Gastroesophageal sphincter (tissue), 4 donors: ENCODE measurements around the gene DMPK. TPM values are rescaled to one million over a fixed set of nuclear protein-coding genes. Genes with fewer than 3 reads are reported as not detected.

Source experiments
- ATAC-seq: fragments of 150-250 bp; one replicate; pipeline ENCODE4 v1.9.1; 2016; ENCODE audit warnings: mild to moderate bottlenecking, moderate library complexity
- H3K27ac ChIP-seq, 4 donors: fragments of 200-600 bp; sonication (generic) in 3 of 4; 1 replicate in 3 of 4; 2 replicates in 1 of 4; pipeline ENCODE4 v1.5.1; 2016 to 2019
- H3K27me3 ChIP-seq: fragments of 200-600 bp; sonication (generic); one replicate; pipeline ENCODE4 v1.5.1; 2019
- H3K36me3 ChIP-seq, 2 donors: fragments of 200-600 bp; sonication (generic); one replicate each; pipeline ENCODE4 v1.5.1; 2019; ENCODE audit warnings: control low read depth in 1 of 2
- H3K4me1 ChIP-seq, 3 donors: fragments of 200-600 bp; sonication (generic); 1 replicate in 2 of 3; 2 replicates in 1 of 3; pipeline ENCODE4 v1.5.1; 2016 to 2019; ENCODE audit warnings: control low read depth in 2 of 3
- H3K4me3 ChIP-seq, 2 donors: fragments of 200-600 bp; sonication (generic); one replicate each; pipeline ENCODE4 v1.5.1; 2019; ENCODE audit warnings: mild to moderate bottlenecking in 1 of 2, moderate library complexity in 1 of 2
- H3K9me3 ChIP-seq, 3 donors: fragments of 200-600 bp; sonication (generic); one replicate each; pipeline ENCODE4 v1.5.1; 2017 to 2019; ENCODE audit warnings: control low read depth in 2 of 3
- CTCF ChIP-seq, 4 experiments: fragments of 200-600 bp in 2 of 4; fragments of 450-650 bp in 2 of 4; sonication (generic) in 1 of 4; IDR thresholded peaks; one replicate each; pipeline ENCODE4 v1.5.1; 2017 to 2019; ENCODE audit warnings: antibody characterized with exemption in 4 of 4, mild to moderate bottlenecking in 2 of 4, moderate library complexity in 2 of 4
- EP300 ChIP-seq: sonication (generic); formaldehyde crosslinking; IDR thresholded peaks from one replicate; pipeline ENCODE4 v1.6.1; 2017; ENCODE audit warnings: antibody characterized with exemption, mild to moderate bottlenecking
- POLR2A ChIP-seq, 2 donors: fragments of 450-650 bp; IDR thresholded peaks; one replicate each; pipeline ENCODE4 v1.6.1; 2017; ENCODE audit warnings: antibody characterized with exemption in 2 of 2, mild to moderate bottlenecking in 2 of 2, moderate library complexity in 1 of 2
- POLR2AphosphoS5 ChIP-seq: sonication (generic); formaldehyde crosslinking; IDR thresholded peaks from one replicate; pipeline ENCODE4 v1.6.1; 2017; ENCODE audit warnings: antibody characterized with exemption
- WGBS, 2 donors: methylation state at CpG; one replicate each; pipeline ENCODE4 v1.1.5; 2018; ENCODE audit warnings: low coverage in 1 of 2; 5-methylcytosine and 5-hydroxymethylcytosine counted together
- total RNA-seq, 4 donors: library from RNA; depleted of rRNA; stranded (reverse); fragments of >200 nt; gene quantifications; one replicate each; pipeline ENCODE4 v1.1.0, GENCODE V29; 2016

Gene DMPK
- total RNA-seq, 4 donors from 2014 or later, result 223 to 464 (median 330) TPM

- no peak for ATAC-seq
- no peak overlapping the region for H3K4me3 ChIP-seq
- H3K27me3 ChIP-seq, result peaks cover 18% of the 10 kb centered on the region
- 60% methylated on average over 1 of the region's 6 CpGs; no CpG with 5 or more reads in 1 of the 2 donors for WGBS, 2 donors
- no peak overlapping the region for H3K27ac ChIP-seq
- no peak for TF ChIP-seq EP300
- TF ChIP-seq CTCF (IDR thresholded peaks at IDR 0.05), result no peak
- no peak for TF ChIP-seq POLR2AphosphoS5
- no peak for TF ChIP-seq POLR2A (IDR thresholded peaks at IDR 0.05)
- peaks cover 0 to 68% of the 10 kb centered on the region in 2 donors for H3K36me3 ChIP-seq
- no peaks in the 10 kb centered on the region for H3K9me3 ChIP-seq
- H3K4me1 ChIP-seq, result peaks cover 0 to 34% (median 17%) of the 10 kb centered on the region in 3 donors
Observed at GRCh38 chr19:45819769-45820168, 37.5 kb upstream of the DMPK start.

GRCh38 chr19:45817725-45818301, 35.5 kb upstream of the DMPK start:
- H3K9me3 ChIP-seq, result no peaks in the 10 kb centered on the region
- H3K4me1 ChIP-seq, result peaks cover 0 to 25% (median 13%) of the 10 kb centered on the region in 3 donors
- no peak overlapping the region for H3K27ac ChIP-seq
- peaks cover 33% of the 10 kb centered on the region for H3K27me3 ChIP-seq
- H3K36me3 ChIP-seq, result peaks cover 0 to 49% of the 10 kb centered on the region in 2 donors
- ATAC-seq, result no peak
- 100% methylated on average over 1 of the region's 19 CpGs; no CpG with 5 or more reads in 1 of the 2 donors for WGBS, 2 donors
- no peak for TF ChIP-seq POLR2AphosphoS5
- no peak for TF ChIP-seq CTCF (IDR thresholded peaks at IDR 0.05)
- no peak for TF ChIP-seq POLR2A (IDR thresholded peaks at IDR 0.05)
- no peak for TF ChIP-seq EP300
- H3K4me3 ChIP-seq, result no peak overlapping the region

GRCh38 chr19:45817010-45817724, 34.9 kb upstream of the DMPK start:
- peak overlapping the region in 1 of 4 donors; percentile 23 for H3K27ac ChIP-seq

GRCh38 chr19:45816236-45817009, 34.1 kb upstream of the DMPK start:
- no peaks in the 10 kb centered on the region for H3K9me3 ChIP-seq
- peaks cover 42% of the 10 kb centered on the region for H3K27me3 ChIP-seq
- H3K27ac ChIP-seq, result peak overlapping the region in 1 of 4 donors; percentile 23
- no CpG with 5 or more reads among the region's 18 CpGs for WGBS, 2 donors
- H3K4me1 ChIP-seq, result peaks cover 0 to 25% (median 13%) of the 10 kb centered on the region in 3 donors
- no peak for ATAC-seq
- H3K4me3 ChIP-seq, result peak overlapping the region in 1 of 2 donors; percentile 44
- H3K36me3 ChIP-seq, result peaks cover 0 to 38% of the 10 kb centered on the region in 2 donors
- no peak for TF ChIP-seq POLR2A (IDR thresholded peaks at IDR 0.05)
- TF ChIP-seq EP300, result no peak
- no peak for TF ChIP-seq POLR2AphosphoS5
- TF ChIP-seq CTCF (IDR thresholded peaks at IDR 0.05), result no peak

More at GRCh38 chr19:45817010-45817724, 34.9 kb upstream of the DMPK start:
- WGBS, 2 donors, result 50 to 66% methylated on average over 5 to 6 of the region's 24 CpGs
- Histone ChIP-seq H3K9me3 (no peaks in the 10 kb centered on the region), H3K4me1 (peaks cover 0 to 25% (median 13%) of the 10 kb centered on the region in 3 donors), H3K4me3 (no peak overlapping the region), H3K27me3 (peaks cover 40% of the 10 kb centered on the region), H3K36me3 (peaks cover 0 to 42% of the 10 kb centered on the region in 2 donors)
- peak in 3 of 4 experiments; percentile 90 to 96 (median 95) for TF ChIP-seq CTCF (IDR thresholded peaks at IDR 0.05)
- no peak for TF ChIP-seq POLR2A (IDR thresholded peaks at IDR 0.05)
- TF ChIP-seq EP300, result no peak
- no peak for TF ChIP-seq POLR2AphosphoS5
- peak; percentile 93 for ATAC-seq
